ENCODE results near the gene MCM6. TPM values are rescaled to one million over a fixed set of nuclear protein-coding genes. Genes with fewer than 3 reads are reported as not detected.

MCM6 gene
- polyA plus RNA-seq, 1 of the 3 experiments (the other 2 are of a cell fraction), result 18.4 TPM

GRCh38 chr2:135838502-135838901, 37.7 kb downstream of the MCM6 start:
- Histone ChIP-seq H3K27ac (ENCODE audit: low read depth in 2 of 2, low read length in 1 of 2) (0 out of 4 replicates have a peak overlapping the region, but pooled peaks of 1 of the 2 experiments have one; percentile 0), H3K4me2 (0 out of 2 replicates have a peak overlapping the region, but pooled peaks have one; percentile 60), H3K4me1 (ENCODE audit: control insufficient read depth in 1 of 2, insufficient read depth in 2 of 2, low read depth in 1 of 2, low read length in 1 of 2) (peaks cover 11 to 16% of the 10 kb centered on the region in 2 experiments; a peak in 3 of 4 replicates), H3K27me3 (ENCODE audit: insufficient read depth) (no peaks in the 10 kb centered on the region), H2AFZ (ENCODE audit: low read depth) (no peak overlapping the region), H3K9me3 (no peaks in the 10 kb centered on the region), H3K9me2 (no peaks in the 10 kb centered on the region), H3K4me3 (ENCODE audit: low read depth in 2 of 2, low read length in 1 of 2) (no peak overlapping the region), H4K20me1 (ENCODE audit: insufficient read depth) (no peaks in the 10 kb centered on the region), H3K36me3 (replicated peaks in 1 of 2; ENCODE audit: control insufficient read depth in 1 of 2, insufficient read depth in 2 of 2, low read length in 1 of 2) (peaks cover 4 to 14% of the 10 kb centered on the region in 2 experiments), H3K79me2 (ENCODE audit: insufficient read depth) (no peaks in the 10 kb centered on the region), H3K9ac (no peak overlapping the region), H3F3A (replicated peaks; ENCODE audit: insufficient read depth) (no peaks in the 10 kb centered on the region)
- POLR2A ChIA-PET, result no interaction called here
- CTCF ChIA-PET, result no interaction called here
- TF ChIP-seq FOSL2 (IDR thresholded peaks at IDR 0.05; ENCODE audit: borderline replicate concordance, low read depth), result no peak
- no peak for TF ChIP-seq JUND (IDR thresholded peaks at IDR 0.05)
- TF ChIP-seq PBX3 (IDR thresholded peaks at IDR 0.05), result no peak
- no peak for TF ChIP-seq TAF1 (IDR thresholded peaks at IDR 0.05; ENCODE audit: borderline replicate concordance, low read depth, low read length)
- TF ChIP-seq POLR2AphosphoS5 (IDR thresholded peaks at IDR 0.05; ENCODE audit: low read depth, low read length), result no peak
- TF ChIP-seq MEF2A (IDR thresholded peaks at IDR 0.05; ENCODE audit: borderline replicate concordance, low read depth), result no peak
- TF ChIP-seq REST (IDR thresholded peaks at IDR 0.05; ENCODE audit: low read depth, low read length), result no peak
- TF ChIP-seq MAX (IDR thresholded peaks at IDR 0.05; ENCODE audit: low read depth), result no peak
- TF ChIP-seq FOXJ3 (CRISPR knock-in tag; IDR thresholded peaks at IDR 0.05), result no peak
- TF ChIP-seq TEAD4 (IDR thresholded peaks at IDR 0.05; ENCODE audit: borderline replicate concordance, insufficient read depth), result no peak
- no peak for TF ChIP-seq GATA2 (CRISPR knock-in tag; IDR thresholded peaks at IDR 0.05)
- TF ChIP-seq ZBTB33 (IDR thresholded peaks at IDR 0.05; ENCODE audit: borderline replicate concordance, low read depth), result no peak
- no peak for DNase-seq
- WGBS (ENCODE audit: low lambda C conversion rate), result 95% methylated on average over 3 of the region's 3 CpGs
